DOHH2 (cell line): ENCODE results near the gene AFDN.

Experiments used
- H3F3A ChIP-seq: fragments of 200-600 bp; sonication (generic), shearing (Covaris generic); 2 replicates; pipeline ENCODE4 v1.6.0; 2016; ENCODE audit warnings: antibody characterized with exemption, mild to moderate bottlenecking; ENCODE audit not compliant: control insufficient read depth, insufficient read depth
- H3K27ac ChIP-seq: fragments of 200-600 bp; sonication (generic); 2 replicates; pipeline ENCODE4 v1.5.1; 2014; ENCODE audit warnings: low read depth, mild to moderate bottlenecking, low read length, moderate library complexity
- H3K27me3 ChIP-seq: fragments of 200-600 bp; sonication (generic); 2 replicates; pipeline ENCODE4 v1.6.1; 2014; ENCODE audit warnings: mild to moderate bottlenecking, low read length, mixed read lengths; ENCODE audit not compliant: control insufficient read depth
- H3K36me3 ChIP-seq: fragments of 200-600 bp; sonication (generic); 2 replicates; pipeline ENCODE4 v1.6.1; 2014; ENCODE audit warnings: mild to moderate bottlenecking, low read length, moderate library complexity, mixed read lengths; ENCODE audit not compliant: control insufficient read depth
- H3K4me1 ChIP-seq: fragments of 200-600 bp; sonication (generic); 2 replicates; pipeline ENCODE4 v1.6.1; 2014; ENCODE audit warnings: mild to moderate bottlenecking, low read length, mixed read lengths; ENCODE audit not compliant: control insufficient read depth
- H3K4me2 ChIP-seq: fragments of 200-600 bp; sonication (generic); 2 replicates; pipeline ENCODE4 v1.6.0; 2014; ENCODE audit warnings: mild to moderate bottlenecking, low read length, moderate library complexity
- H3K4me3 ChIP-seq: fragments of 200-600 bp; sonication (generic); 2 replicates; pipeline ENCODE4 v1.5.1; 2014; ENCODE audit warnings: mild to moderate bottlenecking, low read length, mixed read lengths
- H3K79me2 ChIP-seq: fragments of 200-600 bp; sonication (generic); 2 replicates; pipeline ENCODE4 v1.6.1; 2014; ENCODE audit warnings: mild to moderate bottlenecking, low read length, mixed read lengths; ENCODE audit not compliant: control insufficient read depth
- H3K9me2 ChIP-seq: fragments of 200-600 bp; sonication (generic); replicated peaks from 2 replicates; pipeline ENCODE4 v1.6.1; 2014; ENCODE audit warnings: mild to moderate bottlenecking, low read length, mixed read lengths; ENCODE audit not compliant: control insufficient read depth
- H3K9me3 ChIP-seq: fragments of 200-600 bp; sonication (generic); 2 replicates; pipeline ENCODE4 v1.6.1; 2014; ENCODE audit warnings: antibody characterized with exemption, low read length, mixed read lengths; ENCODE audit not compliant: control insufficient read depth, insufficient read depth
- H4K20me1 ChIP-seq: fragments of 200-600 bp; sonication (generic); 2 replicates; pipeline ENCODE4 v1.6.0; 2014; ENCODE audit warnings: low read depth, mild to moderate bottlenecking, antibody characterized with exemption, low read length, moderate library complexity; ENCODE audit not compliant: control insufficient read depth, insufficient read depth
- CTCF ChIP-seq: fragments of 200-600 bp; sonication (generic); IDR thresholded peaks from one replicate; pipeline ENCODE4 v1.5.1; 2014; ENCODE audit warnings: antibody characterized with exemption, mild to moderate bottlenecking, low read depth, low read length; ENCODE audit not compliant: poor library complexity, severe bottlenecking
- EZH2phosphoT487 ChIP-seq: fragments of 200-600 bp; sonication (generic); IDR thresholded peaks from 2 replicates; pipeline ENCODE4 v1.6.1; 2017; ENCODE audit warnings: borderline replicate concordance, mild to moderate bottlenecking, antibody characterized with exemption, low read length, moderate library complexity, mixed read lengths

Gene AFDN

GRCh38 chr6:167839343-167839742 is 12.6 kb downstream of the AFDN start:
- H4K20me1 ChIP-seq = no peaks in the 10 kb centered on the region
- H3K4me1 ChIP-seq = no peaks in the 10 kb centered on the region
- no peak overlapping the region for H3K4me2 ChIP-seq

GRCh38 chr6:167839755-167840154 is 13.0 kb downstream of the AFDN start:
- no peaks in the 10 kb centered on the region for H4K20me1 ChIP-seq
- peaks cover 62% of the 10 kb centered on the region for H3K79me2 ChIP-seq

More at GRCh38 chr6:167839343-167839742, 12.6 kb downstream of the AFDN start:
- Histone ChIP-seq H3K36me3 (no peaks in the 10 kb centered on the region), H3K9me2 (no peaks in the 10 kb centered on the region), H3K9me3 (no peaks in the 10 kb centered on the region), H3K27me3 (no peaks in the 10 kb centered on the region), H3K27ac (no peak overlapping the region), H3F3A (no peaks in the 10 kb centered on the region), H3K4me3 (no peak overlapping the region), H3K79me2 (peaks cover 67% of the 10 kb centered on the region)
- no peak for TF ChIP-seq CTCF
- no peak for TF ChIP-seq EZH2phosphoT487

GRCh38 chr6:167840160-167840525 is 13.4 kb downstream of the AFDN start:
- peaks cover 59% of the 10 kb centered on the region for H3K79me2 ChIP-seq
- H4K20me1 ChIP-seq = no peaks in the 10 kb centered on the region
- no peaks in the 10 kb centered on the region for H3F3A ChIP-seq
- H3K9me2 ChIP-seq = no peaks in the 10 kb centered on the region
- no peak overlapping the region for H3K4me3 ChIP-seq
- no peak overlapping the region for H3K4me2 ChIP-seq
- no peaks in the 10 kb centered on the region for H3K27me3 ChIP-seq
- no peaks in the 10 kb centered on the region for H3K4me1 ChIP-seq
- H3K36me3 ChIP-seq = no peaks in the 10 kb centered on the region
- H3K27ac ChIP-seq = no peak overlapping the region
- H3K9me3 ChIP-seq = no peaks in the 10 kb centered on the region
- TF ChIP-seq CTCF (no peak), EZH2phosphoT487 (no peak)

More at GRCh38 chr6:167839755-167840154, 13.0 kb downstream of the AFDN start:
- Histone ChIP-seq H3K9me2 (no peaks in the 10 kb centered on the region), H3K36me3 (no peaks in the 10 kb centered on the region), H3K27ac (no peak overlapping the region), H3K4me3 (no peak overlapping the region), H3K9me3 (no peaks in the 10 kb centered on the region), H3F3A (no peaks in the 10 kb centered on the region), H3K4me2 (no peak overlapping the region), H3K27me3 (no peaks in the 10 kb centered on the region), H3K4me1 (no peaks in the 10 kb centered on the region)
- TF ChIP-seq CTCF = no peak
- no peak for TF ChIP-seq EZH2phosphoT487
